Measurements from ENCODE around the gene ACSL6. TPM values are rescaled to one million over a fixed set of nuclear protein-coding genes. Genes with fewer than 3 reads are reported as not detected.

Gene ACSL6
- total RNA-seq, 2 donors from 2014 or later: 0.04 to 0.73 TPM

DNA sequence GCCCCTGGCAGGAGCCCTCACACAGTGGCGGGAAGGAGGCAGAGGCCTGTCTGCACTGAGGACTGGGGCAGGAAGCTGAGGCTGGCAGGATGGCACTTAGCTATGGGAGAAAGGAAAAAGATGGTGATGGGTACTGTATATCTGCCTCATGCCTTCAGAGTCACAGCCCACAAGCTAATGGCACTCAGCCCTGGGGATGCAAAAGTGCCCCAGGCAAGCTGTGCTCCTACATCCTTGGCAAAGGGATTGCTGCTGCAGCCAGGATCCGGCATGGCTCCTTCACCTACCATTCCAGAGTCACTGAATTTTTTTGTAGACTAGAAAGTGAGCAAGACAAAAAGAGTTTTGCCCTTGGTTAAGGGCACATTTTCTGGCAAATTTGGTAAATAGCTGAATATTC, 8.7 kb downstream of the ACSL6 start:
- H3K27ac Mint-ChIP-seq: no peak overlapping the region
- H3K36me3 Mint-ChIP-seq (ENCODE audit: low read depth): no peaks in the 10 kb centered on the region
- 86 to 91% methylated on average over 1 to 2 of the region's 2 CpGs for WGBS, 2 experiments (ENCODE audit: insufficient coverage in 1 of 2, insufficient read length in 1 of 2)
- H3K4me3 Mint-ChIP-seq: no peak overlapping the region
- H3K27me3 ChIP-seq (ENCODE audit: control insufficient read depth, insufficient read depth, low read length, poor library complexity, severe bottlenecking): no peaks in the 10 kb centered on the region
- no peaks in the 10 kb centered on the region for H3K36me3 ChIP-seq (ENCODE audit: control insufficient read depth, insufficient read depth, low read length)
- TF ChIP-seq, protein P1, sequence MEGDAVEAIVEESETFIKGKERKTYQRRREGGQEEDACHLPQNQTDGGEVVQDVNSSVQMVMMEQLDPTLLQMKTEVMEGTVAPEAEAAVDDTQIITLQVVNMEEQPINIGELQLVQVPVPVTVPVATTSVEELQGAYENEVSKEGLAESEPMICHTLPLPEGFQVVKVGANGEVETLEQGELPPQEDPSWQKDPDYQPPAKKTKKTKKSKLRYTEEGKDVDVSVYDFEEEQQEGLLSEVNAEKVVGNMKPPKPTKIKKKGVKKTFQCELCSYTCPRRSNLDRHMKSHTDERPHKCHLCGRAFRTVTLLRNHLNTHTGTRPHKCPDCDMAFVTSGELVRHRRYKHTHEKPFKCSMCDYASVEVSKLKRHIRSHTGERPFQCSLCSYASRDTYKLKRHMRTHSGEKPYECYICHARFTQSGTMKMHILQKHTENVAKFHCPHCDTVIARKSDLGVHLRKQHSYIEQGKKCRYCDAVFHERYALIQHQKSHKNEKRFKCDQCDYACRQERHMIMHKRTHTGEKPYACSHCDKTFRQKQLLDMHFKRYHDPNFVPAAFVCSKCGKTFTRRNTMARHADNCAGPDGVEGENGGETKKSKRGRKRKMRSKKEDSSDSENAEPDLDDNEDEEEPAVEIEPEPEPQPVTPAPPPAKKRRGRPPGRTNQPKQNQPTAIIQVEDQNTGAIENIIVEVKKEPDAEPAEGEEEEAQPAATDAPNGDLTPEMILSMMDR (conservative IDR thresholded peaks at IDR 0.05): no peak
- no peak overlapping the region for H3K4me3 ChIP-seq (ENCODE audit: low read length)
- H3K9me3 ChIP-seq (ENCODE audit: control insufficient read depth, low read length): no peaks in the 10 kb centered on the region
- H3K4me1 Mint-ChIP-seq: peaks cover 18% of the 10 kb centered on the region
- H3K27ac ChIP-seq (ENCODE audit: low read depth, low read length): peak overlapping the region; percentile 75
- no peak overlapping the region for H3K9ac ChIP-seq (ENCODE audit: extremely low read depth, low read length, poor library complexity, severe bottlenecking)
- no peaks in the 10 kb centered on the region for H3K9me3 Mint-ChIP-seq
- H3K4me1 ChIP-seq (ENCODE audit: control insufficient read depth, insufficient read depth, low read length): peaks cover 3% of the 10 kb centered on the region
- H3K27me3 Mint-ChIP-seq (ENCODE audit: insufficient read depth): no peaks in the 10 kb centered on the region
- no peak for DNase-seq

DNA sequence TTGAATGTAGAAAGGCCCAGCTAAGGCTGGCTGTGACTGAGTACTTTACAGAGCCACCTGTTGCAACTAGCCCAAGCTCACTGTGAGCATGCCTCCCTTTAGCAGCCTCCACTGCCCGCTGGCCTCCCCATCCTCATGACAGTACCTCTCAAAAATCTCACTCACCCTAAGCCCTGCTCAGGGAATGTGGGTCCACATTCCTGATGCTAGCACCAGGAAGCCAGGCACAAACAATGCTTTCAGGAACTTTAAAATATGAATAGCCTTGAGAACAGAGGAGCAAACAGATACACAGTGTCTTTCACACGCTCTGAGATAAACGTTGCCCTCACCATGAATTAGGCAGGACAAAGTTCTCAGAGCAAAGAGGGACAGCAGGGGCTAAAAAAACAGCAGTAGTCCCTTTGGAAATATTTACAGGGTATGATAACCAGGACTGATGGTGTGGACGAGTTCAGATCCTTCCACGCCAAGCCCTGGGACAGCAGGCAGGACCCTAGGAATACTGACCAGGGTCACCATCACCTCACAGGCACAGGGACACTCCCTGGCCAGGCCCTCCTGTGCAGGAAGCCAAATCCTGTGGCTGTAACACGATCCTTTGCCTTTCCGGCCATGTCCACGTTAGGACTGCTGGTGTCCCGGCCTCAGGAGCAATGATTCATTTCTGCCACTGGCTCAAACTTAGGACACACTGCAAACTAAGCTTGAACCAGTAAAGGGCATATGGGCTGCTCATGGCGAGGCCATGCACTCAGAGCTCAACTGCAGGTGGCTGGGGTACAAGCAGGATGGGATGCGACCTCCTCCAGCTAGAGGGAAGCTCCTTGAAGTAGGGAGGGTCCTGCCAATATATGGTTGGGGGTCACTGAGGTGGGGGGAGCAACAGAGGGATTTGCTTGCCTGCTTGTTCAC, 9.6 kb downstream of the ACSL6 start:
- Histone ChIP-seq H3K9me3 (ENCODE audit: control insufficient read depth, low read length) (no peaks in the 10 kb centered on the region), H3K36me3 (ENCODE audit: control insufficient read depth, insufficient read depth, low read length) (no peaks in the 10 kb centered on the region), H3K27ac (ENCODE audit: low read depth, low read length) (peak overlapping the region; percentile 75), H3K27me3 (ENCODE audit: control insufficient read depth, insufficient read depth, low read length, poor library complexity, severe bottlenecking) (no peaks in the 10 kb centered on the region), H3K9ac (ENCODE audit: extremely low read depth, low read length, poor library complexity, severe bottlenecking) (no peak overlapping the region), H3K4me3 (ENCODE audit: low read length) (no peak overlapping the region), H3K4me1 (ENCODE audit: control insufficient read depth, insufficient read depth, low read length) (peaks cover 3% of the 10 kb centered on the region)
- H3K9me3 Mint-ChIP-seq: no peaks in the 10 kb centered on the region
- no peaks in the 10 kb centered on the region for H3K36me3 Mint-ChIP-seq (ENCODE audit: low read depth)
- H3K4me3 Mint-ChIP-seq: no peak overlapping the region
- TF ChIP-seq, protein P1 (conservative IDR thresholded peaks at IDR 0.05): no peak
- peaks cover 18% of the 10 kb centered on the region for H3K4me1 Mint-ChIP-seq
- peak overlapping the region; percentile 23 for H3K27ac Mint-ChIP-seq
- H3K27me3 Mint-ChIP-seq (ENCODE audit: insufficient read depth): no peaks in the 10 kb centered on the region
- 75 to 78% methylated on average over 6 to 11 of the region's 11 CpGs for WGBS, 2 experiments (ENCODE audit: insufficient coverage in 1 of 2, insufficient read length in 1 of 2)
- peak; percentile 70 for DNase-seq

- H3K4me3 Mint-ChIP-seq: no peak overlapping the region
- H3K27ac ChIP-seq (ENCODE audit: low read depth, low read length): no peak overlapping the region
- no peaks in the 10 kb centered on the region for H3K27me3 ChIP-seq (ENCODE audit: control insufficient read depth, insufficient read depth, low read length, poor library complexity, severe bottlenecking)
- WGBS, 2 experiments (ENCODE audit: insufficient coverage in 1 of 2, insufficient read length in 1 of 2): 91 to 100% methylated on average over 3 to 7 of the region's 7 CpGs
- no peaks in the 10 kb centered on the region for H3K27me3 Mint-ChIP-seq (ENCODE audit: insufficient read depth)
- no peak overlapping the region for H3K4me3 ChIP-seq (ENCODE audit: low read length)
- no peak for DNase-seq
- no peaks in the 10 kb centered on the region for H3K36me3 ChIP-seq (ENCODE audit: control insufficient read depth, insufficient read depth, low read length)
- TF ChIP-seq, protein P1 (conservative IDR thresholded peaks at IDR 0.05): no peak
- no peaks in the 10 kb centered on the region for H3K36me3 Mint-ChIP-seq (ENCODE audit: low read depth)
- no peaks in the 10 kb centered on the region for H3K9me3 Mint-ChIP-seq
- peaks cover 21% of the 10 kb centered on the region for H3K4me1 Mint-ChIP-seq
- peak overlapping the region; percentile 23 for H3K27ac Mint-ChIP-seq
- no peak overlapping the region for H3K9ac ChIP-seq (ENCODE audit: extremely low read depth, low read length, poor library complexity, severe bottlenecking)
- H3K4me1 ChIP-seq (ENCODE audit: control insufficient read depth, insufficient read depth, low read length): peaks cover 3% of the 10 kb centered on the region
- no peaks in the 10 kb centered on the region for H3K9me3 ChIP-seq (ENCODE audit: control insufficient read depth, low read length)
Measured at GRCh38 chr5:132000677-132001453, 10.6 kb downstream of the ACSL6 start.

Measured in endodermal cell (in vitro differentiated cells).